B cell (primary cell): ENCODE data around the gene ACBD5. TPM values are rescaled to one million over a fixed set of nuclear protein-coding genes. Genes with fewer than 3 reads are reported as not detected.
A peak's percentile ranks its signal among the peaks of the same experiment; 100 is the strongest.

Experiments
- ATAC-seq: fragments of 200-7000 bp; cut with Tn5 transposase; one replicate; pipeline ENCODE4 v1.10.0; 2021; ENCODE audit warnings: low read depth, mild to moderate bottlenecking, moderate number of reproducible peaks, moderate library complexity
- CTCF ChIA-PET: fragments of 350-600 bp; sonication (Branson Sonifier 250); formaldehyde crosslinking; loops from one replicate; lab custom pipeline; 2021; ENCODE audit warnings: antibody characterized with exemption, inconsistent platforms; lab: Charles Lee
- POLR2A ChIA-PET: fragments of 350-600 bp; sonication (Branson Sonifier 250); formaldehyde crosslinking; loops from one replicate; lab custom pipeline; 2021; ENCODE audit warnings: antibody characterized with exemption; lab: Charles Lee
- DNase-seq: peaks from one replicate; pipeline ENCODE4 v3.0.0; 2013
- H2AFZ ChIP-seq: 2 replicates; pipeline ENCODE4 v1.6.1; 2012; ENCODE audit warnings: mild to moderate bottlenecking, low read depth, low read length; ENCODE audit not compliant: insufficient read depth, poor library complexity, severe bottlenecking
- H3K27ac ChIP-seq, 2 donors: 1 replicate in 1 of 2; 2 replicates in 1 of 2; pipeline ENCODE4 v1.5.1; 2012 to 2013; ENCODE audit warnings: low read length in 2 of 2, mild to moderate bottlenecking in 2 of 2, moderate library complexity in 1 of 2
- H3K27me3 ChIP-seq, 4 experiments: fragments of 200-600 bp in 1 of 4; sonication (generic) in 1 of 4; replicated peaks in 1 of 4; 1 replicate in 2 of 4; 2 replicates in 2 of 4; pipeline versions ENCODE4 v1.6.1 to v1.7.0; 2013 to 2016; ENCODE audit warnings: low read length in 3 of 4, mild to moderate bottlenecking in 2 of 4, mixed read lengths in 1 of 4, moderate library complexity in 1 of 4; ENCODE audit not compliant: insufficient read depth in 4 of 4, control insufficient read depth in 3 of 4; ENCODE audit errors: control extremely low read depth in 1 of 4
- H3K36me3 ChIP-seq, 2 experiments: replicated peaks in 1 of 2; 1 replicate in 1 of 2; 2 replicates in 1 of 2; pipeline versions ENCODE4 v1.6.1 to v1.7.1; 2013; ENCODE audit warnings: low read length in 1 of 2; ENCODE audit not compliant: insufficient read depth in 2 of 2, control insufficient read depth in 1 of 2; ENCODE audit errors: control extremely low read depth in 1 of 2, extremely low read depth in 1 of 2
- H3K4me1 ChIP-seq, 2 donors: fragments of 200-600 bp in 1 of 2; sonication (generic) in 1 of 2; 1 replicate in 1 of 2; 2 replicates in 1 of 2; pipeline versions ENCODE4 v1.5.1 to v1.6.1; 2013 to 2017; ENCODE audit warnings: low read length in 2 of 2; ENCODE audit not compliant: control insufficient read depth in 2 of 2, insufficient read depth in 2 of 2
- H3K4me2 ChIP-seq: replicated peaks from 2 replicates; pipeline ENCODE3; 2012; ENCODE audit warnings: mild to moderate bottlenecking, low read depth, low read length; ENCODE audit not compliant: poor library complexity, severe bottlenecking
- H3K4me3 ChIP-seq, 5 experiments: fragments of 200-600 bp in 1 of 5; sonication (generic) in 1 of 5; 1 replicate in 3 of 5; 2 replicates in 2 of 5; pipeline versions ENCODE4 v1.5.1 to v1.7.0; 2011 to 2016; ENCODE audit warnings: low read length in 4 of 5, mild to moderate bottlenecking in 4 of 5, low read depth in 2 of 5, control low read depth in 1 of 5, moderate library complexity in 1 of 5; ENCODE audit not compliant: insufficient read depth in 1 of 5; ENCODE audit errors: control extremely low read depth in 1 of 5, extremely low read depth in 1 of 5
- H3K79me2 ChIP-seq: fragments of 200-600 bp; sonication (generic); one replicate; pipeline ENCODE4 v1.6.0; 2016; ENCODE audit warnings: low read length; ENCODE audit not compliant: control insufficient read depth, insufficient read depth
- H3K9ac ChIP-seq: fragments of 200-600 bp; sonication (generic); 2 replicates; pipeline ENCODE4 v1.6.1; 2017; ENCODE audit warnings: mild to moderate bottlenecking, low read length, moderate library complexity
- H3K9me3 ChIP-seq, 3 donors: one replicate each; pipeline versions ENCODE4 v1.6.1 to v1.7.1; 2013; ENCODE audit warnings: low read length in 2 of 3; ENCODE audit not compliant: control insufficient read depth in 2 of 3, insufficient read depth in 1 of 3; ENCODE audit errors: control extremely low read depth in 1 of 3
- H4K20me1 ChIP-seq: 2 replicates; pipeline ENCODE4 v1.6.0; 2012; ENCODE audit warnings: mild to moderate bottlenecking, low read length; ENCODE audit not compliant: insufficient read depth, control insufficient read depth, poor library complexity, severe bottlenecking
- H3K27ac Mint-ChIP-seq: one replicate; pipeline ENCODE4 v1.8.0; 2021; ENCODE audit warnings: mixed read lengths
- H3K27me3 Mint-ChIP-seq: one replicate; pipeline ENCODE4 v1.8.0; 2021; ENCODE audit warnings: mixed read lengths
- H3K4me1 Mint-ChIP-seq: one replicate; pipeline ENCODE4 v1.8.0; 2021; ENCODE audit warnings: mixed read lengths
- H3K4me3 Mint-ChIP-seq: one replicate; pipeline ENCODE4 v1.8.0; 2021; ENCODE audit warnings: mixed read lengths
- H3K9me3 Mint-ChIP-seq: one replicate; pipeline ENCODE4 v1.8.0; 2022; ENCODE audit warnings: mixed read lengths; ENCODE audit not compliant: insufficient read depth
- EZH2 ChIP-seq: IDR thresholded peaks from 2 replicates; pipeline ENCODE4 v1.6.1; 2012; ENCODE audit warnings: borderline replicate concordance, low read depth, mild to moderate bottlenecking, moderate library complexity, low read length; ENCODE audit not compliant: insufficient read depth, poor library complexity, severe bottlenecking
- WGBS: methylation state at CpG from one replicate; pipeline ENCODE4 v1.1.5; 2013; ENCODE audit warnings: missing lambda C conversion rate; ENCODE audit not compliant: insufficient coverage; 5-methylcytosine and 5-hydroxymethylcytosine counted together
- intact Hi-C: fragments of 100-400 bp; cut with micrococcal nuclease; formaldehyde crosslinking; loops from one replicate; pipeline ENCODE4 v1.10.0; 2022
- polyA plus RNA-seq: library from polyadenylated mRNA; depleted of rRNA; stranded (reverse); fragments of >200 nt; gene quantifications from 2 replicates; pipeline ENCODE4 v1.2.3, GENCODE V29; 2012
- total RNA-seq, 2 donors: library from RNA; stranded (reverse); fragments of 120-200 nt in 1 of 2; gene quantifications; 1 replicate in 1 of 2; 2 replicates in 1 of 2; pipeline versions ENCODE4 v1.2.3 to v1.2.4, GENCODE V29; 2013 to 2022
- TF ChIP-seq, protein P1 (sequence below): fragments of 200-600 bp; IDR thresholded peaks from one replicate; pipeline ENCODE4 v1.8.0; 2022; ENCODE audit warnings: antibody characterized with exemption, mild to moderate bottlenecking

Gene ACBD5
- total and polyA plus RNA-seq, 2 donors (not counting 1 experiment from before 2014, with no cell fraction given) = 8.2 to 24.0 TPM

DNA sequence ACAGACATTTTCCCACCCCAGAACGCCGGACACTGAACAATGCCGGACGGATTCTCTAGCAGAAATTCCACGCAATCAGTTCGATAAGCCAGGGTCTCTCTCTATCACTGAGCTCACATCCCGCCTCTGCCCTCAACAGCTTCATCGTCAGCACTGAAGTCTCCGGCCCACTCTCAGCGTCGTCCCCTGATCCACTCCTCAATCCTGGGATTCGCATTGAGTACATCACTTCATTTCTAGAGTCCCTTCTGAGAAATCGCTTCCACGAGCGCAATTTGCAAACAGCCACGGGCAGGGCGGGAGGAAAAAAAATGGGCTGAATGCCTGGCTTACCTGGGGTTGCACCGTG is 86.8 kb downstream of the ACBD5 start:
- H3K79me2 ChIP-seq = peaks cover 66% of the 10 kb centered on the region
- peaks cover 36% of the 10 kb centered on the region for H4K20me1 ChIP-seq
- Mint-ChIP-seq H3K27me3 (no peaks in the 10 kb centered on the region), H3K4me1 (peaks cover 50% of the 10 kb centered on the region), H3K27ac (peak overlapping the region; percentile 100), H3K9me3 (no peaks in the 10 kb centered on the region), H3K4me3 (peak overlapping the region; percentile 96)
- intact Hi-C loops = loop anchor here (1.0 to 2.0 kb wide), 3 partner anchors 88 to 1149 kb away; partner anchors contain the start of genes APBB1IP and MPP7
- ChIA-PET POLR2A (interaction anchor here (0.6 to 1.9 kb wide), 14 partner anchors 30 to 1379 kb away, joined by 3 to 30 read pairs (median 4); partner anchors contain the start of genes ABI1, ACBD5, ANKRD26 and RAB18), CTCF (interaction anchor here (0.7 to 2.0 kb wide), 8 partner anchors 8 to 694 kb away, joined by 3 to 10 read pairs (median 3); partner anchors contain the start of gene ACBD5)
- H2AFZ ChIP-seq = peak overlapping the region; percentile 67
- ATAC-seq (no peak), DNase-seq (no peak)
- H3K9ac ChIP-seq = peak overlapping the region; percentile 93
- no peak for TF ChIP-seq EZH2
- TF ChIP-seq, protein P1, sequence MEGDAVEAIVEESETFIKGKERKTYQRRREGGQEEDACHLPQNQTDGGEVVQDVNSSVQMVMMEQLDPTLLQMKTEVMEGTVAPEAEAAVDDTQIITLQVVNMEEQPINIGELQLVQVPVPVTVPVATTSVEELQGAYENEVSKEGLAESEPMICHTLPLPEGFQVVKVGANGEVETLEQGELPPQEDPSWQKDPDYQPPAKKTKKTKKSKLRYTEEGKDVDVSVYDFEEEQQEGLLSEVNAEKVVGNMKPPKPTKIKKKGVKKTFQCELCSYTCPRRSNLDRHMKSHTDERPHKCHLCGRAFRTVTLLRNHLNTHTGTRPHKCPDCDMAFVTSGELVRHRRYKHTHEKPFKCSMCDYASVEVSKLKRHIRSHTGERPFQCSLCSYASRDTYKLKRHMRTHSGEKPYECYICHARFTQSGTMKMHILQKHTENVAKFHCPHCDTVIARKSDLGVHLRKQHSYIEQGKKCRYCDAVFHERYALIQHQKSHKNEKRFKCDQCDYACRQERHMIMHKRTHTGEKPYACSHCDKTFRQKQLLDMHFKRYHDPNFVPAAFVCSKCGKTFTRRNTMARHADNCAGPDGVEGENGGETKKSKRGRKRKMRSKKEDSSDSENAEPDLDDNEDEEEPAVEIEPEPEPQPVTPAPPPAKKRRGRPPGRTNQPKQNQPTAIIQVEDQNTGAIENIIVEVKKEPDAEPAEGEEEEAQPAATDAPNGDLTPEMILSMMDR = no peak
- no peaks in the 10 kb centered on the region for H3K27me3 ChIP-seq
- peak overlapping the region; percentile 97 for H3K27ac ChIP-seq
- peak overlapping the region; percentile 74 for H3K4me2 ChIP-seq
- H3K36me3 ChIP-seq = peaks cover under 1 to 2% of the 10 kb centered on the region in 2 experiments
- H3K4me1 ChIP-seq = peaks cover 20 to 29% of the 10 kb centered on the region in 2 donors
- H3K9me3 ChIP-seq = no peaks in the 10 kb centered on the region
- peak overlapping the region; percentile 73 to 99 (median 95) for H3K4me3 ChIP-seq
- under 1% methylated on average over 18 of the region's 18 CpGs for WGBS

DNA sequence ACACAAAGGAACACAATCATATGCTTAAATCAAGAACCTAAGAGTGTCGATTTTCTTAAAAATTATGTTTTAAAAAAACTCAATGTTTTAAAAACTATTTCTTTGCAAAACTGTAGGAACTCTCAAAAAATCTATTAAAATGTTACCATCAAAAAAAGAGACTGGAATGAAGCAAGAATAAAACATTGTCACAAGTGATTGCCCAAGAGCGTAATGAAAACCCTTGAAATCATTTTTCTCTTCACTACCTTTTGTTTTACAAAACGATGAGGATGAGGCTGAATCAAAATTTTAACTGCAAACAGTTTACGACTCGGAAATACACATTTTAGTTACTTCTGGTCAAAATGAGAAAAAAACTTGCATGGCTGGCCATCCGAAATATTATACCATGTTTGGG is 87.3 kb downstream of the ACBD5 start:
- peak overlapping the region; percentile 74 for H3K4me2 ChIP-seq
- peak overlapping the region; percentile 93 for H3K9ac ChIP-seq
- TF ChIP-seq EZH2 = no peak
- TF ChIP-seq, protein P1 = no peak
- H3K79me2 ChIP-seq = peaks cover 71% of the 10 kb centered on the region
- intact Hi-C loops = no loop called here
- Mint-ChIP-seq H3K27ac (peak overlapping the region; percentile 100), H3K4me3 (peak overlapping the region; percentile 96), H3K9me3 (no peaks in the 10 kb centered on the region), H3K4me1 (peaks cover 50% of the 10 kb centered on the region), H3K27me3 (no peaks in the 10 kb centered on the region)
- peaks cover 0 to 5% of the 10 kb centered on the region in 2 experiments for H3K36me3 ChIP-seq
- peak overlapping the region; percentile 73 to 99 (median 95) for H3K4me3 ChIP-seq
- ChIA-PET POLR2A (interaction anchor here (1.7 to 1.9 kb wide), 2 partner anchors 89 to 1379 kb away, joined by 7 to 30 read pairs; partner anchors contain the start of gene WAC), CTCF (interaction anchor here (2.0 kb wide), 1 partner anchor 89 kb away, joined by 10 read pairs; no protein-coding TSS in a partner anchor)
- no peak for ATAC-seq
- peaks cover 20 to 29% of the 10 kb centered on the region in 2 donors for H3K4me1 ChIP-seq
- H3K27ac ChIP-seq = peak overlapping the region in 1 of 2 donors; percentile 97
- no CpG with 5 or more reads among the region's 6 CpGs for WGBS
- DNase-seq = no peak
- no peak overlapping the region for H2AFZ ChIP-seq
- no peaks in the 10 kb centered on the region for H3K27me3 ChIP-seq
- peaks cover 41% of the 10 kb centered on the region for H4K20me1 ChIP-seq
- H3K9me3 ChIP-seq = no peaks in the 10 kb centered on the region
